HUDEP-2 (cell line): ENCODE results near the gene ARRB1.
"Not testable (repeated sequence)": the region's sequence is repeated elsewhere in the genome, so short reads cannot be mapped to it uniquely, and the experiment has no call there.

Experiments
- DNase-seq, 76 experiments: peaks; one replicate each; lab custom pipeline; 2025; ENCODE audit not compliant: unreplicated experiment in 76 of 76; lab: John Stamatoyannopoulos, UW

ARRB1 gene

DNA sequence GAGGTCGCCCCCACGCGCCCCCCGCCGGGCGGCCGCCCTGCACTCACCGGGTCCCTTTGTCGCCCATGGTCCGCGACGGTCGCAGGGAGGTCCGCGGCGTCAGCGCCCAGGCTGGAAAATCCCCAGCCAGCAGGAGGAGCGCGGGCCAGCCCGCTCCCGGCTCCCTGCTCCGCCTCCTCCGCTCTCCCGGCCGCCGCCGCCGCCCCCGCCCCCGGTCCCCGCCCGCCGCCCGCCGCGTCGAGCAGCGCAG is at the start of gene ARRB1:
ARRB1 (minus strand) TSS at position 121 of the 250 bp plus-strand sequence; CDS start at position 67, 54 bp downstream.
- DNase-seq, result peak in 5 of 76 experiments; percentile 19 to 54 (median 40)

DNA sequence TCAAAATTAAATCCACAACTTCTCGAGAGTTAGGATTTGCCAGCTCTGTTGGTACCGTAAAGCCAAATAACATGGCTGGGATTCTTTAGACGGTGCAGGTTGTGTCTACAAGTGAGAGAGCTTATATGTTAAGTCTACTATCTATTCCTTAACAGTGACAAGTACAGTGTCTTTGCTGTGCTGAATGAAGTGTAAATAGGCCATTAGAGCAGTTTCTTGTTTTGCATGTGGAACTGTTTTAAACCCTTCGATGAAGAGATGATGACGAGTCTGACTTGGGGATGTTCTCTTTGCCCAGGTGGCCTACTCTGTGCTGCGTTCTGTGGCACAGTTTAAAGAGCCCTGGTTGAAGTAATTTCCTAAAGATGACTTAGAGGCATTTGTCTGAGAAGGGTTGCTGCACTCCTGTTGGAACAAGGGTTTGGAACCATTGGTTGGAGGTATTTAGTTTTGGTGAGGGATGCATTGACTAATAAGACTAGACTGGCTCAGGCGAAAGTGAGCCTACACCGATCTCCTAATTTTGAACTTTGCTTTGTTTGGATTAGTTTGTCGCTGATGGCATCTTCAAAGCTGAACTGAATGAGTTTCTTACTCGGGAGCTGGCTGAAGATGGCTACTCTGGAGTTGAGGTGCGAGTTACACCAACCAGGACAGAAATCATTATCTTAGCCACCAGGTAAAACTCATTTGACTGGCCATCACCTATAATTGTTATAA is 48.8 kb upstream of the ARRB1 start:
- peak in 11 of 76 experiments; percentile 17 to 58 (median 35) for DNase-seq

DNA sequence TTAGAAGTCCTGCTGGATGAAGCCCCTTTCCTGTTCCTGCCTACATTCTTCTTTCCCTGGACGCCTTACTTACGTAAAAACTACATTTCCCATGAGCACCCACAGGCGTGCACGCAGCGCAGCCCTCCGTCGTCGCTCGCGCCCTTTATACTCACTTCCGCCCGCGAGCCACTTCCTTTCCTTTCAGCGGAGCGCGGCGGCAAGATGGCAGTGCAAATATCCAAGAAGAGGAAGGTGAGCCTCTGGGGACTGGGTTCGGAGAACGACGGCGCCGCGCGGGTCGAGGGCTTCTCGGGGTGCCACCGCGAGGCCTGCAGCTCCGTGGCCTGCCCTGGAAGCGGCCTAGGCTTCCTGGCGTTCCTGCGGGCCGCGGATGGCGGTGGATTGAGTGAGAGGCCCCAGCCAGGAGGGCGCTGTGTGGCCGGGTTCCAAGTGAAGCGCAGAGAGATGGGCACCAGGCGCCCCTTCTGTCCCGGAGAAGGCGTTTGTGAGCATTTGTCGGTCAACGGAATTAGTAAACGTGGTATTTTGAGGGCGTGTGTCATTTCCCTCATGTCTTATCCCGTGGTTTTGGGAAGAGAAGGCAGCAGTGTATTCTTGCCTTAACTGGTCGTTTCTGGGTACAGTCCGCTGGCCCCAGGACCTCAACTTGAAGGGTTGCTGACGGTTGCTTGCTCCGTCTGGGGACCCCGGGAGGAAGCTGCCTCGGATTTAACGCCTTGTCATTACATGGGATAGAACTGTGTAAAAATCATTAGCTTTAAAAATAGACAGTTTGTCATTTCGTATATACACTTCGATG is 48.1 kb upstream of the ARRB1 start, which contains the start of gene RPS3:
RPS3 (plus strand) TSS at position 175 of the 802 bp plus-strand sequence; CDS start at position 205, 30 bp downstream.
- peak in 74 of 76 experiments; percentile 30 to 97 (median 78) for DNase-seq

DNA sequence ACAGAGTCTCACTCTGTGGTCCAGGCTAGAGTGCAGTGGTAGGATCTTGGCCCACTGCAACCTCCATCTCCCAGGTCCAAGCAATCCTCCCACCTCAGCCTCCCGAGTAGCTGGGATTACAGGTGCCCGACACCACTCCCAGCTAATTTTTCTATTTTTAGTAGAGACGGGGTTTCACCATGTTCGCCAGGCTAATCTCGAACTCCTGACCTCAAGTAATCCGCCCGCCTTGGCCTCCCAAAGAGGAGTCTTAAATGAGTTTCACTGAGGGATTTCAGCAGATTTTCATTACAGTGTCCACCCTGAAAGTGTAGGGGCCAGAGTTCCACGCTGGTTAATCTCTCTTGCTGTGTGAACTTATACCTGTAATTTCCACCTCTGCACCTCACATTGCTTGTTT is 47.4 kb upstream of the ARRB1 start:
- no peak for DNase-seq

DNA sequence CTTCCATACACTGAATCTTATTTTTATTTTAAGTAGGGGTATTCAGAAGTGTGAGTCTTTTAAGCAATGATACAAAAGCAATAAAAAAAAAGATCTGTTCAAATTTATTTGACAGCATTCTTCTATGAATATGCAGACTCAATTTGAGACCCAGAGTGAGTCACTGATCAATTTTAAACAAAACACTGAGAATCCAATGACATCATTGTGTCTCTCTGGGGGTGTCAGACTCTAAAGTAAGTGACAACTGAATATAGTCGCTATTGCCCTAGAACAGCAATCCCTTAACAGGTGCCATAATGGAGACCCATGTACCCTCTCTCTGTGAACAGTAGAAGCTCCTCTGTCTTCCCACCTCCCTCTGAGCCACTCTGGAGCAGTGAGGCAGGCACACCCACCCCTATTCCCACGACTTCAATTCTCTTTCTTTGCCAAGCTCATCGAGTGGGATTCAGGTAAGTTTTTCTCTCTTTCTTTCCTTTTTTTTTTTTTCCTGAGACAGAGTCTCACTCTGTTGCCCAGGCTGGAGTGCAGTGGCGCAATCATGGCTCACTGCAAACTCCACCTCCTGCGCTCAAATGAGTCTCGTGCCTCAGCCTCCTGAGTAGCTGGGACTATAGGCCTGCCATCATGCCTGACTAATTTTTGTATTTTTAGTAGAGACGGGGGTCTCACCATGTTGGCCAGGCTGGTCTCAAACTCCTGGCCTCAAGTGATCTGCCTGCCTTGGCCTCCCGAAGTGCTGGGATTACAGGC is 42.8 kb upstream of the ARRB1 start:
- no peak for DNase-seq

DNA sequence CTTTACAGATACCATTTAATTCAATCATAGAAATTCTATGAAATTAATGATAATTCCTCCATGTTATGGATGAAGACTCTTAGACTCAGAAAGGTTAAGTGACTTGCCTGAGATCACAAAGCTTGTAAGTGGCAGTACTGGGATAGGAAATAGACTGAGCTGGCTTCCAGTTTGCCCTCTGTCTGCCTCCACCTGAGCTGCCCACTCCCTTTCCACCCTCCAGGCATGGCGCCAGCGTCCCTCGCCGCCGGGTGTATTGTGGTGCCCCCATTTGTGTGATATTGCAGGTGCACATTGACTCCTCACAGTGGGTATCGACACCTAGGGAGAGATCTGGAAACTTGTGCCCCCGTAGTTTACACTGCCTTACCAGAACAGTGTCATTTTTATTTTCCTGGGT is 38.5 kb upstream of the ARRB1 start:
- DNase-seq, result no peak

DNA sequence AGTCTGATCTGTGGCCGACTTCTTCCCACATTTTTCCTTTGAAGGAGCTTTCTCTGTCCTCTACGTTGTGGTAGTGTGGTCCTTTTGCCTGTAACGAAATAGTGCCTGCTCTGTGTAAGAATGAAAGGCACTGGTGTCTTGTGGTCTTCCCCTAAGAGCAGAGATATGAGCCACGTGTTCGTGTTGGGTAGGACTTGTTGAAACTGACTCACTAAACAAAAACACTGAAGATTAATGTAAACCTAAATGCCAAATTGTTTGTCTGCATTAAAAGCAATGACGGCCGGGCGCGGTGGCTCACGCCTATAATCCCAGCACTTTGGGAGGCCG is 37.8 kb upstream of the ARRB1 start:
- DNase-seq, result no peak

DNA sequence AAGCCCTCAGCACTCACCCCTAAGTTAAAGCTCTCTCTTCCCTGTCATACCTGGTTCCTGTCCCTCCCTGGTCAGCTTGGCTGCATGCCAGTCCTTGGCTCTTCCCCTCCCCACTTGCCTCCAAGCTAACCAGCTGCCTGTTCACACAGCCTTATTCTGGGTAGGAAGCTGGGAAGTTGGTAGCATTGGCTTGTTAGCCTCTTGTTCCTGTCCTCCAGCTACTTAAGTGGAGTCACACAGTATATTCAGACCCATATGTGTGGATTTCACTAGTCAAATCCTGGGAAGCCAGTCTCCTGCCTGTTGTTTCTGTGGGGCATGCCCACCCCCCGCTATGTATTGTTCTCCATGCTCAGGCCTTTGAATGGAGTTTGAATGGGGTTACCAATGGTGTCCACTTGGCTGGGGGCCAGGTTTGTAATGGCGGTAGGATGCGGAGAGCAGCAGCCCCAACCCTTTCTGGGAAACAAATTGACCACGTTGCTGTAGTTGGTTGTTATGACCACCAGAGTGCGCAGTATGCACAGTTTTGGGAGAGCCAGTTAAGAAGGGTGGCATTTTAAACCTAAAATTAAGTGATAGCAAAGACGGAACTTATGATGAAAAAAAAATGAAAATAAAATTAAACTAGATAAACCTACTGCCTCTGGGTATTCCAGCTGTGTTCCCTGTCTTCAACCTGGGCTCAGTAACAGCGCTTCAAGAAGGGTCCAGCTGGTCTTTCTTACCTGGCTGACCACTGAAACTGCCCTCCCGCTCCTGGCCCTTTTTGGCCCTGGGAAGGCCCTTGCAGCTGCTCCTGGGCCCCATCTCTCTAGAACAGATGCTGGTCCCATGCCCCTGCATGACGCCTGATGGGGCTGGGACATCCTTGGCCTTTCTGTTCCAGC is 37.2 kb upstream of the ARRB1 start:
- DNase-seq, result peak in 70 of 76 experiments; percentile 17 to 84 (median 58)

DNA sequence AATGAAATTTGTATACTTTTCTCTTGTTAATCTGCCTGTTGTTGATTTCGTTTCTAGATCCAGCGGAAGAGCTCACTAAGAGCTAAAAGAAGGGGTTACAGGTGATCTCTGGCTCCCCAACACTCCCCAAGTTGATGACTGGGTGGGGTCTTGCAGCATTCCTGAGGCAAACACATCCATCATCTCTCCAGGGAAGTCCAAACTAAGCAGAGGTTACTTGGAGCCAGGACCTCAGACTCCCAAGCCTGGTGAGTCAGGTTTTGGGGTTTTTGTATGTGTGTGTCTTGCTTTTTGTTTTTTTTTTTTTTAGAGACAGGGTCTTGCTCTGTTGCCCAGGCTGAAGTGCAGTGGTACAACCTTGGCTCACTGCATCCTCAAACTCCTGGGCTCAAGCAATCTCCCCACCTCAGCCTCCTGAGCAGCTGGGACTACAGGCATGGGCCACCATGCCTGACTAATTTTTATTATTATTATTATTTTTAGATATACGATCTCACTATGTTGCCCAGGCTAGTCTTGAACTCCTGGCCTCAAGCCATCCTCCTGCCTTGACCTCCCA is 36.4 kb upstream of the ARRB1 start:
- DNase-seq, result no peak

DNA sequence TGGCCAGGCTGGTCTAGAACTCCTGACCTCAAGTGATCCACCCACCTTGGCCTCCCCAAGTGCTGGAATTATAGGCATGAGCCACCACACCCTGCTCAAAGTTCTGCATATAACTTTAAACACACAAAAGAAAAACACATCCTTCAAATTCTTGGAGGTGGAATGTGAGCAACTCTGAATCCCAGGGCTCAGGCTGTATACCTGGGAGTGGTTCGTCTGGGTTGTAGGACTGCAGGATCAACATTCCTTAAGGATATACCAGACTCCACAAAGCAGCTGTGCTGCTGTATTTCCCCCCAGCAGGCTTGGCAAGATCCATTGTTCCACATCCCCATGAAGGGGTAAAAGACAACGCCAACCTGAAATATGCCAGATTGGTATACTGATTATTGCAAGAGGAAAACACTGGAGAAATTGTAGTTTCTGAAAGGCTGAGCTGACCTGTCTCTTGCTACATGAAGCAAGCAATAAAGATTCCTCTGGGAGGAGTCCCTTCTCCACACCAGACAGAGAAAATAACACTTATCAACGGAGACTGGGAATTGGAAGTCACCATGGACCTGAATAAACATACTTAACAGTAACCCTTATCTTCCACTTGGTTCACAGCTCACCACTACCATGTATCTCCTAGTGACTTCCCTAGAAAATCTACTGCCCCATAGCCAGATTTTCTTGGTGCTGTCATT is 35.6 kb upstream of the ARRB1 start:
- DNase-seq, result no peak

DNA sequence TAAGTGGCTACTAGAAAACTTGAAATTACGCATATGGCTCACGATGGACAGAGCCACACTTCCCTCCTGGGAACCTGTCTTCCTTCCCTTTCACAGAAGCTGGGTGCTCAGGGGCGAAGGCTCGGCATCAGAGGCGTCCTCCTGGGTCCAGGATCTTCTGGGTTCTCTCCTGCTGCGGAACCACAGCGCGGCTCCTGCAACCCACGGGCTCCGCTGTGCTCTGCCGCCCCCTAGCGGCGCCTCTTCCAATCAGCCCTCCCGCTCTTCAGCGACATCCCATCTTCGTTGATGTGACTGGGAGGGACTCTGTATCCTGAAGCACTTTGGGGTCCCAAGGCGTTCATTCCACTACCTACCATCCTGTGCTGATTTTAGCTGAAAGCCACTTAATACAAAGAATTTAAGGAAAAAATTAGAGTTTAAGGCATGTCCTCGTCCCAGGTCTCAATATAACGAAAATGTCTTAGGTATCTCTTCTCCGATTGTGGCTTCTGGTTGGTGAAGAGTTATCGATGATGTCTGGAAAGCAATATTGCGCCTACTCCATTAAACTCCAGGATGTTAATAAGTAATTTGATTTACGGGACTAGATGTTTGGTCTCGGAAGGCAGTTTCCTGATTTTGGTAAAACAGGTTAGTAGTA is 33.1 kb upstream of the ARRB1 start:
- peak in 60 of 76 experiments; percentile 12 to 77 (median 51) for DNase-seq

DNA sequence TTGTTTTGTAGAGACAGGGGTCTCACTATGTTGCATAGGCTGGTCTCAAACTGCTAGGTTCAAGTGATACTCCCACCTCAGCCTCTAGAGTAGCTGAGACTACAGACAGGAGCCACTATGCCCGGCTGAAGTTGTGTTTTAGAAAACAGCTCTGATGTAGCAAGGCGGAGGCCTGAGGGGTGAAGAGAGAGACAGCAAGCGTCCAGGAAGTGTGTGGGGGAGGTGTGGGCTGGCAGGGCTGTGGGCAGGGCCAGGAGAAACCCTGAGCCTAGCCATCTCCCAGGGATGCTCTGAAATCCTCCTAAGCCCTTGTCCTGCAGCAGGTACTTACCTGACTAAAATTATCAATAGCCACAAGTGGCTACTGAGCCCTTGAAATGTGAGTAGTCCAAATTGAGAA is 31.8 kb upstream of the ARRB1 start:
- DNase-seq, result peak in 4 of 76 experiments; percentile 2 to 22 (median 13)

DNA sequence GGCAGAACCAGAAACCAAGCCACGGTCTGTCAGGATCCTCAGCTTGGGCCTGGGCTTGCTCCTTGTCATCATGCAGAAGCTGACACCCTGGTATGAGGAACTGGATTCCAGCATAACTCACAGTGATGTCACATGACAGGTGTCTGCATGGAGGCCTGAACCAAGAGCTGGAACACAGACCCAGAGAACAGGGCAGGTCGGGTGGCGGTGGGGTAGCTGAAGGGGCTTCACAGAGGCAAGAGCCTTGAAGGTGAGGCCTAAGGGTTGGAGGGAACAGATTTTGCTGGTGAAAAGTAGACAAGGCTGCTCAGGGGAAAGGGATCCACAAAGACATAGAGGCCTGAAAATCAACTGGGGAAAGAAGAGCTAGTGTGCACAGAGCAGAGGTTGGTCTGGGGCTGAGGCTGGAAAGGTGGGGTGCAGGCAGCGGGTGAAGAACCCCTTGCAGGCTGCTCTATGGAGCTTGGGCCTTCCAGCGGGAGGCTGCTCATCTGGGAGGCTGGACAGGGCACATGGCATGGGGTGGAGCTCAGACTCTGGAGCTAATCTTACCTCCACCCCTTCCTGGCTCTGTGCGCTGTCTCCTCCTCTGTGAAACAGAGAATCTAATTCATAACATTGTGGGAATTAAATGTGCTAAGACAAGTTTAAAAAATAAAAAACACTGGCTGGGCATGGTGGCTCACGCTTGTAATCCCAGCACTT is 29.4 kb upstream of the ARRB1 start:
- DNase-seq, result peak in 4 of 76 experiments; percentile 4 to 39 (median 9)

DNA sequence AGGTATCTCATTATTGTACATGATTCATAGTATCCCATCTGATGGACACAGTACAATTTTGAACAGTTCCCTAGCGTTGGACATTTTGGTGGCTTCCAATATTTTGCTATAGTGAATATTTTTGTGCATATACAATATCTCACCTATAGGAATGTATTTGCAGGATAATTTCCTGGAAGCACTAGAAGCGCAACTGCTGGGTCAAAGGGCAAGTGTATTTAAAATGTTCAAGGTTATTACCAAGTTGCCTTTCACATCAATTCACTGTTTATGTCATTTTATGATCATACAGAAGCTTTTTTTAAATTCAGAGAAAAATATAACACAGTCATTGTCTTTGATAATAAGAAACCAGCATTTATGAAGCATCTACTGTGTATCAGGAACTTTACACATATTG is 28.8 kb upstream of the ARRB1 start:
- no peak for DNase-seq

DNA sequence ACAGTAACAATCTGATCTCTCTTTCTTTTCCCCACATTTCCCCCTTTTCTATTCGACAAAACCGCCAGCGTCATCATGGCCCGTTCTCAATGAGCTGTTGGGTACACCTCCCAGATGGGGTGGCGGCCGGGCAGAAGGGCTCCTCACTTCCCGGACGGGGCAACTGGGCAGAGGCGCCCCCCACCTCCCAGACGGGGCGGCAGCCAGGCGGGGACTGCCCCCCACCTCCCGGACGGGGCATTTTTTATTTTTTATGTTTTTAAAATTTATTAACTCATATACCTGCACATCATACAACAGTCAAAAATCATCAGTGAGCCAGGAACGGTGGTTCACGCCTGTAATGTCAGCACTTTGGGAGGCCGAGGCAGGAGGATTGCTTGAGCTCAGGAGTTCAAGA is 27.3 kb upstream of the ARRB1 start:
- not testable (repeated sequence) for DNase-seq

DNA sequence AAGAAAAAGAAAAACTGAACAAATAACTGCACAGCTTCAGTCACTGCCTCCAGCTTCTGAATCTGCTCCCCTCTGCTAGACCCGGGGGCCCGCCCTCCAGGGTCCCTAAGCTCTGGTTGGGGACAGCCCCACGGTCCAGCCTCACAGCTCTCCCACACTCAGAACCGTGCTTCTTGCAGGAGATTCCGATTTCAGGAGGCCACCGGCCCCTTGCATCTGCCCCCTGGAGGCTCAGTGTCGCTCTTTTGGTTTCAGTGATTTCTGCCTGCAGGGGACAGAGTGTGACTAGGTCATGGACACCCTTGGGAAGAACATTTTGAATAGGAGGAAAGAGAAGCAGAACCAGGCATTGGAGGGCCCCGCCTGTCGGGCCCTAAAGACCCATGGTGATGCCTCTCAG is 24.7 kb upstream of the ARRB1 start:
- DNase-seq, result no peak

DNA sequence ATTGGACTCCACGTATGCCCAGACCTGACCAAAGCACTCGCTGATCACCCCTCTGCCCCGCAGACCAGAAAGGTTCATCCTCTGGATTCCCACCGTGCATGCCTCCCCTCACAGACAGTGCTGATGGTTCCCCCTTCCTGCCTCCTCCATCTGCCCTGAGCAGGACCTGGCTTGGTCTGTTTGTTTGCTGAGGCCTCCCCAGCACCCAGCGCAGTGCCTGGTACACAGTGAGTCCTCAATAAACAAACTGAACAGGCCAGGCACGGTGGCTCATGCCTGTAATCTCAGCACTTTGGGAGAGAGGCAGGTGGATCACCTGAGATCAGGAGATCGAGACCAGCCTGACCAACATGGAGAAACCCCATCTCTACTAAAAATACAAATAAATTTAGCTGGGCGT is 24.2 kb upstream of the ARRB1 start:
- DNase-seq, result no peak

DNA sequence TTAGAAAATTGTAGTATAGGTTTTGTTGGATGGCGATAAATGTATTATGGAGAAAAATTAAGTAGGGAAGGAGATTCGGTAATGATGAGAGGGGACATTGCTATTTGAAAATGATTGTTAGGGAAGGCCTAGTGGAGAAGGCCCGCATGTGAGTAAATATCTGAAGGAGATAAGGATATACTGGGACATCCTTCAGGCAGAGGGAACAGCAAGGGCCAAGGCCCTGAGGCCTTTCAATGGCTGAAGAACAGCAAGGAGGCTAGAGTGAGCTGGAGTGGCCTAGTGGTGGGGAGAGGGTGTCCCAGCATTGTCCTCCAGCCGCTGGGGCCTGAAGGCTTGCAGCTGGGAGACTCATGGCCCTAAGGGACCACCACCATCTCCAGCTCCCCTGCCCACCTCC is 23.2 kb upstream of the ARRB1 start:
- DNase-seq, result no peak

DNA sequence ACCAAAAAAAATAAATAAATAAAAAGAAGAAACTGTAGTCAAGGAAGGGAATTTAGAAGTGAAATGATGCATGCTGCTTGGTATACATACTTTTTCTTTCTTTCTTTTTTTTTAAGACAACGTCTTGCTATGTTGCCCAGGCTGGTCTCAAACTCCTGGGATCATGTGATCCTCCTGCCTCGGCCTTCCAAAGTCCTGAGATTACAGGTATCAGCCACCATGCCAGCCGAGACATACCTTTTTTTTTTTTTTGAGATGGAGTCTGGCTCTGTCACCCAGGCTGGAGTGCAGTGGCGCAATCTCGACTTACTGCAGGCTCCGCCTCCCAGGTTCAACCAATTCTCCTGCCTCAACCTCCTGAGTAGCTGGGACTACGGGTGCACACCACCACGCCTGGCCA is 21.7 kb upstream of the ARRB1 start:
- no peak for DNase-seq
